Measurements from ENCODE around the gene EML4.

Gene EML4

GRCh38 chr2:42202634-42203008 lies 33.5 kb downstream of the EML4 start:
- no peak for DNase-seq
- Mint-ChIP-seq H3K27me3 (no peaks in the 10 kb centered on the region), H3K9me3 (peaks cover 0 to 5% of the 10 kb centered on the region in 2 donors), H3K4me1 (peaks cover 27 to 53% of the 10 kb centered on the region in 2 donors), H3K36me3 (peaks cover 17 to 18% of the 10 kb centered on the region in 2 donors), H3K4me3 (no peak overlapping the region), H3K27ac (no peak overlapping the region)
- ATAC-seq (replicated peaks), result no peak

- Mint-ChIP-seq H3K4me3 (no peak overlapping the region), H3K27me3 (no peaks in the 10 kb centered on the region), H3K36me3 (peaks cover 11 to 14% of the 10 kb centered on the region in 2 donors), H3K9me3 (peaks cover 0 to 5% of the 10 kb centered on the region in 2 donors), H3K27ac (no peak overlapping the region), H3K4me1 (peaks cover 18 to 42% of the 10 kb centered on the region in 2 donors)
- DNase-seq (no peak), ATAC-seq (replicated peaks) (no peak)
Observed at GRCh38 chr2:42203792-42204191, 34.6 kb downstream of the EML4 start.

GRCh38 chr2:42205337-42205736 lies 36.2 kb downstream of the EML4 start:
- Mint-ChIP-seq H3K4me1 (peaks cover 11 to 38% of the 10 kb centered on the region in 2 donors), H3K36me3 (peaks cover 8% of the 10 kb centered on the region in 2 donors), H3K27me3 (no peaks in the 10 kb centered on the region), H3K4me3 (no peak overlapping the region), H3K9me3 (no peaks in the 10 kb centered on the region), H3K27ac (no peak overlapping the region)
- ATAC-seq (replicated peaks) (no peak), DNase-seq (no peak)

GRCh38 chr2:42207826-42208225 lies 38.7 kb downstream of the EML4 start:
- no peak for DNase-seq
- Mint-ChIP-seq H3K27ac (no peak overlapping the region), H3K4me1 (peaks cover 15 to 40% of the 10 kb centered on the region in 2 donors), H3K36me3 (peaks cover 6 to 12% of the 10 kb centered on the region in 2 donors), H3K27me3 (no peaks in the 10 kb centered on the region), H3K4me3 (no peak overlapping the region), H3K9me3 (no peaks in the 10 kb centered on the region)
- no peak for ATAC-seq (replicated peaks)

GRCh38 chr2:42210203-42210602 lies 41.0 kb downstream of the EML4 start:
- no peaks in the 10 kb centered on the region for H3K27me3 Mint-ChIP-seq
- no peaks in the 10 kb centered on the region for H3K9me3 Mint-ChIP-seq
- peaks cover 6 to 16% of the 10 kb centered on the region in 2 donors for H3K36me3 Mint-ChIP-seq
- ATAC-seq (replicated peaks) (no peak), DNase-seq (no peak)
- H3K4me1 Mint-ChIP-seq, result peaks cover 23 to 46% of the 10 kb centered on the region in 2 donors
- peak overlapping the region in 1 of 2 donors; percentile 44 for H3K4me3 Mint-ChIP-seq
- no peak overlapping the region for H3K27ac Mint-ChIP-seq

- Mint-ChIP-seq H3K9me3 (no peaks in the 10 kb centered on the region), H3K36me3 (peaks cover 6 to 20% of the 10 kb centered on the region in 2 donors), H3K27ac (no peak overlapping the region), H3K27me3 (no peaks in the 10 kb centered on the region), H3K4me3 (no peak overlapping the region), H3K4me1 (peaks cover 20 to 40% of the 10 kb centered on the region in 2 donors)
- ATAC-seq (replicated peaks) (no peak), DNase-seq (no peak)
Observed at GRCh38 chr2:42211291-42211690, 42.1 kb downstream of the EML4 start.

GRCh38 chr2:42214669-42215068 lies 45.5 kb downstream of the EML4 start:
- no peak for ATAC-seq (replicated peaks)
- no peak overlapping the region for H3K27ac Mint-ChIP-seq
- H3K36me3 Mint-ChIP-seq, result peaks cover 5 to 27% of the 10 kb centered on the region in 2 donors
- H3K9me3 Mint-ChIP-seq, result no peaks in the 10 kb centered on the region
- peaks cover 29 to 50% of the 10 kb centered on the region in 2 donors for H3K4me1 Mint-ChIP-seq
- DNase-seq, result no peak
- H3K27me3 Mint-ChIP-seq, result no peaks in the 10 kb centered on the region
- H3K4me3 Mint-ChIP-seq, result no peak overlapping the region

- peaks cover 4 to 20% of the 10 kb centered on the region in 2 donors for H3K36me3 Mint-ChIP-seq
- H3K4me3 Mint-ChIP-seq, result no peak overlapping the region
- peak overlapping the region; percentile 20 for H3K27ac Mint-ChIP-seq
Observed at GRCh38 chr2:42216694-42217093, 47.5 kb downstream of the EML4 start.

GRCh38 chr2:42217307-42217706 lies 48.2 kb downstream of the EML4 start:
- Mint-ChIP-seq H3K27ac (no peak overlapping the region), H3K27me3 (no peaks in the 10 kb centered on the region), H3K9me3 (no peaks in the 10 kb centered on the region), H3K36me3 (peaks cover 4 to 22% of the 10 kb centered on the region in 2 donors), H3K4me1 (peaks cover 30 to 47% of the 10 kb centered on the region in 2 donors), H3K4me3 (no peak overlapping the region)
- ATAC-seq (replicated peaks), result no peak
- no peak for DNase-seq

More at GRCh38 chr2:42216694-42217093, 47.5 kb downstream of the EML4 start:
- H3K27me3 Mint-ChIP-seq, result no peaks in the 10 kb centered on the region
- H3K9me3 Mint-ChIP-seq, result no peaks in the 10 kb centered on the region
- peaks cover 30 to 48% of the 10 kb centered on the region in 2 donors for H3K4me1 Mint-ChIP-seq
- DNase-seq (no peak), ATAC-seq (replicated peaks) (no peak)

- H3K4me1 Mint-ChIP-seq, result peaks cover 31 to 44% of the 10 kb centered on the region in 2 donors
- DNase-seq, result no peak
- H3K27me3 Mint-ChIP-seq, result no peaks in the 10 kb centered on the region
- H3K36me3 Mint-ChIP-seq, result peaks cover 6 to 23% of the 10 kb centered on the region in 2 donors
- H3K9me3 Mint-ChIP-seq, result no peaks in the 10 kb centered on the region
- H3K4me3 Mint-ChIP-seq, result no peak overlapping the region
- ATAC-seq (replicated peaks), result no peak
- H3K27ac Mint-ChIP-seq, result peak overlapping the region; percentile 62
Observed at GRCh38 chr2:42217914-42218313, 48.8 kb downstream of the EML4 start.

- no peaks in the 10 kb centered on the region for H3K27me3 Mint-ChIP-seq
- no peak overlapping the region for H3K27ac Mint-ChIP-seq
- no peak for ATAC-seq (replicated peaks)
- H3K36me3 Mint-ChIP-seq, result peaks cover 9 to 26% of the 10 kb centered on the region in 2 donors
- no peak for DNase-seq
- H3K4me1 Mint-ChIP-seq, result peaks cover 36 to 47% of the 10 kb centered on the region in 2 donors
- no peaks in the 10 kb centered on the region for H3K9me3 Mint-ChIP-seq
- H3K4me3 Mint-ChIP-seq, result no peak overlapping the region
Observed at GRCh38 chr2:42218712-42219111, 49.6 kb downstream of the EML4 start.

- no peak overlapping the region for H3K27ac Mint-ChIP-seq
- ATAC-seq (replicated peaks) (no peak), DNase-seq (no peak)
- H3K36me3 Mint-ChIP-seq, result peaks cover 9 to 27% of the 10 kb centered on the region in 2 donors
- no peaks in the 10 kb centered on the region for H3K27me3 Mint-ChIP-seq
- peaks cover 41 to 52% of the 10 kb centered on the region in 2 donors for H3K4me1 Mint-ChIP-seq
- H3K4me3 Mint-ChIP-seq, result no peak overlapping the region
- H3K9me3 Mint-ChIP-seq, result no peaks in the 10 kb centered on the region
Observed at GRCh38 chr2:42219160-42219559, 50.0 kb downstream of the EML4 start.

- Mint-ChIP-seq H3K36me3 (peaks cover 9 to 33% of the 10 kb centered on the region in 2 donors), H3K27ac (peak overlapping the region; percentile 44), H3K27me3 (no peaks in the 10 kb centered on the region), H3K4me1 (peaks cover 42 to 55% of the 10 kb centered on the region in 2 donors), H3K4me3 (no peak overlapping the region), H3K9me3 (no peaks in the 10 kb centered on the region)
- ATAC-seq (replicated peaks), result no peak
- no peak for DNase-seq
Observed at GRCh38 chr2:42220566-42220965, 51.4 kb downstream of the EML4 start.

GRCh38 chr2:42223067-42223854 lies 54.1 kb downstream of the EML4 start:
- DNase-seq, result no peak
- Mint-ChIP-seq H3K27me3 (no peaks in the 10 kb centered on the region), H3K4me1 (peaks cover 44 to 56% of the 10 kb centered on the region in 2 donors), H3K27ac (peak overlapping the region; percentile 88), H3K9me3 (no peaks in the 10 kb centered on the region), H3K4me3 (peak overlapping the region in 1 of 2 donors; percentile 20), H3K36me3 (peaks cover 11 to 37% of the 10 kb centered on the region in 2 donors)
- ATAC-seq (replicated peaks), result peak; percentile 40 to 51

GRCh38 chr2:42223855-42224268 lies 54.7 kb downstream of the EML4 start:
- H3K27ac Mint-ChIP-seq, result peak overlapping the region; percentile 88

More at GRCh38 chr2:42223855-42224268, 54.7 kb downstream of the EML4 start:
- no peaks in the 10 kb centered on the region for H3K9me3 Mint-ChIP-seq
- peak overlapping the region in 1 of 2 donors; percentile 47 for H3K4me3 Mint-ChIP-seq
- H3K4me1 Mint-ChIP-seq, result peaks cover 40 to 56% of the 10 kb centered on the region in 2 donors
- H3K36me3 Mint-ChIP-seq, result peaks cover 11 to 33% of the 10 kb centered on the region in 2 donors
- DNase-seq, result no peak
- no peaks in the 10 kb centered on the region for H3K27me3 Mint-ChIP-seq
- ATAC-seq (replicated peaks), result peak; percentile 78 to 86
